Measurements from ENCODE around the gene NTRK1. TPM values are rescaled to one million over a fixed set of nuclear protein-coding genes. Genes with fewer than 3 reads are reported as not detected.

The NTRK1 gene
- total RNA-seq, 1 donor from 2014 or later, result 6.6 TPM

DNA sequence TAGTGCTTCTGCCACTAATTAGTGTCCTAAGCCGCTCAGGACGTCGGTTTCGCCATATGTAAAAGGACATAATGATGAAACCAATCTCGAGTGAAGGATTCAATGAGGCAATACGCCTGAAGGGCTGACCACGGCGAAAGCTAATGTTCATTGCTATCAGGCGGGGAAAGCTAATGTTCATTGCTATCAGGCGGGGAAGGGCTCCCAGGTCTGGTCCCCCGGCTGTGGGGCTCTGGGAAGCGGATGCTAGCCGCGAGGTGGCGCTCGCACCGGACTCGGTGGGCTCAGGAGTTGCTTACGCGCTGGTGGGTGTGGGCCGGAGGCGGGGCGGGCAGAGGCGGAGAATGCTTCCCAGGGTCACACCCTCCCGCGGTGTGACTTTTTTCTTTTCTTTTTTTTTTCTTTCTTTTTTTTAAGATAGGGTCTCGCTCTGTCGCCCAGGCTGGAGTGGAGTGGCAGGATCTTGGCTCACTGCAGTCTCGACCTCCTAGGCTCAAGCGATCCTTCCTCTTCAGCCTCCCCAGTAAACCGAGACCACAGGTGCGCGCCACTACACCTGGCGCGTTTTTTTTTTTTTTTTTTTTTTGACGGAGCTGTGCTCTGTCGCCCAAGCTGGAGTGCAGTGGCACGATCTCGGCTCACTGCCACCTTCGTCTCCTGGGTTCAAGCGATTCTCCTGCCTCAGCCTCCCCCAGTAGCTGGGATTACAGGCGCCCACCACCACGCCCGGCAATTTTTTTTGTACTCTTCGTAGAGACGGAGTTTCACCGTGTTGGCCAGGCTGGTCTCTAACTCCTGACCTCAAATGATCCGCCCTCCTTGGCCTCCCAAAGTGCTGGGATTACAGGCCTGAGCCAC is 31.8 kb downstream of the NTRK1 start:
- peaks cover 68% of the 10 kb centered on the region for H3K27me3 Mint-ChIP-seq
- TF ChIP-seq, protein P1, sequence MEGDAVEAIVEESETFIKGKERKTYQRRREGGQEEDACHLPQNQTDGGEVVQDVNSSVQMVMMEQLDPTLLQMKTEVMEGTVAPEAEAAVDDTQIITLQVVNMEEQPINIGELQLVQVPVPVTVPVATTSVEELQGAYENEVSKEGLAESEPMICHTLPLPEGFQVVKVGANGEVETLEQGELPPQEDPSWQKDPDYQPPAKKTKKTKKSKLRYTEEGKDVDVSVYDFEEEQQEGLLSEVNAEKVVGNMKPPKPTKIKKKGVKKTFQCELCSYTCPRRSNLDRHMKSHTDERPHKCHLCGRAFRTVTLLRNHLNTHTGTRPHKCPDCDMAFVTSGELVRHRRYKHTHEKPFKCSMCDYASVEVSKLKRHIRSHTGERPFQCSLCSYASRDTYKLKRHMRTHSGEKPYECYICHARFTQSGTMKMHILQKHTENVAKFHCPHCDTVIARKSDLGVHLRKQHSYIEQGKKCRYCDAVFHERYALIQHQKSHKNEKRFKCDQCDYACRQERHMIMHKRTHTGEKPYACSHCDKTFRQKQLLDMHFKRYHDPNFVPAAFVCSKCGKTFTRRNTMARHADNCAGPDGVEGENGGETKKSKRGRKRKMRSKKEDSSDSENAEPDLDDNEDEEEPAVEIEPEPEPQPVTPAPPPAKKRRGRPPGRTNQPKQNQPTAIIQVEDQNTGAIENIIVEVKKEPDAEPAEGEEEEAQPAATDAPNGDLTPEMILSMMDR (conservative IDR thresholded peaks at IDR 0.05), result peak; percentile 95

GRCh38 chr1:156893048-156893953 is 32.6 kb downstream of the NTRK1 start, which contains the start of gene PEAR1:
PEAR1 (plus strand) TSS chr1:156893718; CDS start chr1:156903927, 10,209 bp downstream.
- TF ChIP-seq, protein P1 (conservative IDR thresholded peaks at IDR 0.05), result peak; percentile 40
- no peaks in the 10 kb centered on the region for H3K9me3 Mint-ChIP-seq
- peaks cover 35% of the 10 kb centered on the region for H3K4me1 Mint-ChIP-seq (ENCODE audit: unreplicated experiment)
- peak within 1 kb of the TSS; percentile 82 for H3K4me3 Mint-ChIP-seq
- DNase-seq (ENCODE audit: extremely low spot score, unreplicated experiment), result no peak
- peaks cover 72% of the 10 kb centered on the region for H3K27me3 Mint-ChIP-seq
- H3K36me3 Mint-ChIP-seq, result no peaks in the 10 kb centered on the region
- H3K27ac Mint-ChIP-seq, result peak within 1 kb of the TSS; percentile 58

More for the DNA sequence above, 31.8 kb downstream of the NTRK1 start:
- no peaks in the 10 kb centered on the region for H3K36me3 Mint-ChIP-seq
- H3K4me3 Mint-ChIP-seq, result peak overlapping the region; percentile 82
- no peaks in the 10 kb centered on the region for H3K9me3 Mint-ChIP-seq
- H3K27ac Mint-ChIP-seq, result peak overlapping the region; percentile 58
- peaks cover 31% of the 10 kb centered on the region for H3K4me1 Mint-ChIP-seq (ENCODE audit: unreplicated experiment)
- peak; percentile 95 for DNase-seq (ENCODE audit: extremely low spot score, unreplicated experiment)

DNA sequence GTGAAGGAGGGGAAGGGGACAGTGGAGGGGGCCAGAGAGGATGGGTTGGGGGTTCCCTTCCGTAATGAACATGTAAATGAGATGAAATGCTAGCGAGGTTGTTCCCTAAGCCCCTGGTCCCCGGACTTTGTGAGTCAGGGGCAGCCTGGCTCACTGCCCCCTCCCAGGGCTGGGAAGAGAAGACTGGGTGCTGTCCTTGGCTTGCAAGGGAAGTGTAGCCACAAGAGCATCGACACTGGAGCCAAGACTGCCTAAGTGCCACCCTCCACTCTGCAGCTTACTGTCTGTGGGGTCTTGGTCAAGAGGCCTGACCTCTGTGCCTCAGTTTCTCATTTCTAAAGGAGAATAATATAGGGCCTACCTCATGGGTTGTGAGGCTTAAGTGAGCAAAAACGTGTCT is 33.3 kb downstream of the NTRK1 start:
- H3K4me3 Mint-ChIP-seq, result peak overlapping the region; percentile 71
- peaks cover 38% of the 10 kb centered on the region for H3K4me1 Mint-ChIP-seq (ENCODE audit: unreplicated experiment)
- TF ChIP-seq, protein P1 (conservative IDR thresholded peaks at IDR 0.05), result no peak
- H3K27me3 Mint-ChIP-seq, result peaks cover 75% of the 10 kb centered on the region
- H3K9me3 Mint-ChIP-seq, result no peaks in the 10 kb centered on the region
- H3K27ac Mint-ChIP-seq, result peak overlapping the region; percentile 50
- no peak for DNase-seq (ENCODE audit: extremely low spot score, unreplicated experiment)
- no peaks in the 10 kb centered on the region for H3K36me3 Mint-ChIP-seq

GRCh38 chr1:156894711-156895454 is 34.2 kb downstream of the NTRK1 start:
- Mint-ChIP-seq H3K27me3 (peaks cover 74% of the 10 kb centered on the region), H3K9me3 (no peaks in the 10 kb centered on the region), H3K4me1 (ENCODE audit: unreplicated experiment) (peaks cover 37% of the 10 kb centered on the region), H3K36me3 (no peaks in the 10 kb centered on the region), H3K4me3 (peak overlapping the region; percentile 68), H3K27ac (peak overlapping the region; percentile 60)
- no peak for DNase-seq (ENCODE audit: extremely low spot score, unreplicated experiment)
- TF ChIP-seq, protein P1 (conservative IDR thresholded peaks at IDR 0.05), result no peak

GRCh38 chr1:156895455-156895812 is 34.8 kb downstream of the NTRK1 start:
- Mint-ChIP-seq H3K4me1 (ENCODE audit: unreplicated experiment) (peaks cover 31% of the 10 kb centered on the region), H3K9me3 (no peaks in the 10 kb centered on the region), H3K36me3 (no peaks in the 10 kb centered on the region), H3K27me3 (peaks cover 69% of the 10 kb centered on the region), H3K4me3 (peak overlapping the region; percentile 68), H3K27ac (peak overlapping the region; percentile 60)
- no peak for DNase-seq (ENCODE audit: extremely low spot score, unreplicated experiment)
- TF ChIP-seq, protein P1 (conservative IDR thresholded peaks at IDR 0.05), result no peak

All from type B pancreatic cell (in vitro differentiated cells).